HEK293 (cell line): ENCODE data around the gene ACTG1.

Source experiments
- CTCF ChIA-PET: fragments of 350-600 bp; formaldehyde crosslinking; extraction: SDS; loops from one replicate; lab custom pipeline; 2021; ENCODE audit warnings: antibody characterized with exemption; lab: Yijun Ruan, JAX
- POLR2A ChIA-PET: fragments of 300-600 bp; formaldehyde crosslinking; extraction: SDS; loops from one replicate; lab custom pipeline; 2020; ENCODE audit warnings: antibody characterized with exemption, inconsistent platforms; lab: Yijun Ruan, JAX
- H3K27ac ChIP-seq: fragments of 200-500 bp; sonication (Bioruptor generic); 2 replicates; pipeline ENCODE4 v1.5.1; 2014; ENCODE audit warnings: low read depth, low read length, control low read depth, inconsistent platforms; ENCODE audit errors: extremely low read depth
- H3K36me3 ChIP-seq, 2 experiments: fragments of 200-500 bp in 1 of 2; sonication (Bioruptor generic) in 1 of 2; 1 replicate in 1 of 2; 2 replicates in 1 of 2; pipeline ENCODE4 v1.5.1; 2014 to 2017; ENCODE audit warnings: inconsistent platforms in 2 of 2, low read length in 2 of 2; ENCODE audit not compliant: control insufficient read depth in 2 of 2, insufficient read depth in 1 of 2
- H3K4me1 ChIP-seq: fragments of 200-500 bp; sonication (Bioruptor generic); 2 replicates; pipeline ENCODE4 v1.5.1; 2014; ENCODE audit warnings: mild to moderate bottlenecking, low read length, inconsistent platforms; ENCODE audit not compliant: control insufficient read depth, insufficient read depth
- H3K4me3 ChIP-seq: 2 replicates; pipeline ENCODE4 v1.5.1; 2011; ENCODE audit warnings: low read depth, mild to moderate bottlenecking, control low read depth, low read length, moderate library complexity
- H3K9me3 ChIP-seq: fragments of 200-500 bp; sonication (Bioruptor generic); 2 replicates; pipeline ENCODE4 v1.5.1; 2014; ENCODE audit warnings: low read depth, low read length, inconsistent platforms; ENCODE audit not compliant: control insufficient read depth, insufficient read depth
- GLI4 ChIP-seq: fragments of 450-650 bp; formaldehyde crosslinking; IDR thresholded peaks from 2 replicates; pipeline ENCODE4 v1.5.1; 2016; ENCODE audit warnings: missing biosample characterization, missing genetic modification characterization
- GLIS1 ChIP-seq: fragments of 450-650 bp; formaldehyde crosslinking; IDR thresholded peaks from 2 replicates; pipeline ENCODE4 v1.5.1; 2016; ENCODE audit warnings: missing biosample characterization, missing genetic modification characterization
- GLIS2 ChIP-seq: fragments of 450-650 bp; formaldehyde crosslinking; IDR thresholded peaks from 2 replicates; pipeline ENCODE4 v1.5.1; 2016; ENCODE audit warnings: missing biosample characterization, missing genetic modification characterization
- HOXD13 ChIP-seq: sonication (generic); formaldehyde crosslinking; IDR thresholded peaks from 2 replicates; pipeline ENCODE4 v1.8.0; 2022; ENCODE audit warnings: missing genetic modification reagents, borderline replicate concordance
- KLF1 ChIP-seq: fragments of 450-650 bp; formaldehyde crosslinking; IDR thresholded peaks from 2 replicates; pipeline ENCODE4 v1.5.1; 2016; ENCODE audit warnings: missing biosample characterization, missing genetic modification characterization
- OVOL3 ChIP-seq: fragments of 450-650 bp; formaldehyde crosslinking; IDR thresholded peaks from 2 replicates; pipeline ENCODE4 v1.5.1; 2016; ENCODE audit warnings: missing biosample characterization, missing genetic modification characterization
- SCRT2 ChIP-seq: fragments of 450-650 bp; formaldehyde crosslinking; IDR thresholded peaks from 2 replicates; pipeline ENCODE4 v1.5.1; 2016; ENCODE audit warnings: missing biosample characterization, missing genetic modification characterization
- SP3 ChIP-seq: fragments of 450-650 bp; formaldehyde crosslinking; IDR thresholded peaks from 2 replicates; pipeline ENCODE4 v1.5.1; 2016; ENCODE audit warnings: missing biosample characterization, missing genetic modification characterization
- ZBTB17 ChIP-seq: fragments of 450-650 bp; formaldehyde crosslinking; IDR thresholded peaks from 2 replicates; pipeline ENCODE4 v1.5.1; 2016; ENCODE audit warnings: missing biosample characterization, missing genetic modification characterization
- ZBTB49 ChIP-seq: fragments of 450-650 bp; formaldehyde crosslinking; IDR thresholded peaks from 2 replicates; pipeline ENCODE4 v1.5.1; 2016; ENCODE audit warnings: missing biosample characterization, missing genetic modification characterization, low read depth
- ZBTB6 ChIP-seq: fragments of 450-650 bp; formaldehyde crosslinking; IDR thresholded peaks from 2 replicates; pipeline ENCODE4 v1.5.1; 2017; ENCODE audit warnings: missing biosample characterization, missing genetic modification characterization
- ZBTB8A ChIP-seq: fragments of 450-650 bp; formaldehyde crosslinking; IDR thresholded peaks from 2 replicates; pipeline ENCODE4 v1.5.1; 2016; ENCODE audit warnings: missing biosample characterization, missing genetic modification characterization
- ZFHX2 ChIP-seq: fragments of 450-650 bp; formaldehyde crosslinking; conservative IDR thresholded peaks from 2 replicates; pipeline ENCODE4 v1.5.1; 2016; ENCODE audit warnings: missing biosample characterization, missing genetic modification characterization
- ZIC2 ChIP-seq: fragments of 450-650 bp; formaldehyde crosslinking; IDR thresholded peaks from 2 replicates; pipeline ENCODE4 v1.5.1; 2016; ENCODE audit warnings: missing biosample characterization, missing genetic modification characterization
- ZNF157 ChIP-seq: fragments of 450-650 bp; formaldehyde crosslinking; IDR thresholded peaks from 2 replicates; pipeline ENCODE4 v1.5.1; 2016; ENCODE audit warnings: missing biosample characterization, missing genetic modification characterization
- ZNF214 ChIP-seq: fragments of 450-650 bp; formaldehyde crosslinking; IDR thresholded peaks from 2 replicates; pipeline ENCODE4 v1.5.1; 2017; ENCODE audit warnings: missing biosample characterization, mild to moderate bottlenecking, missing genetic modification characterization, borderline replicate concordance
- ZNF335 ChIP-seq: fragments of 450-650 bp; formaldehyde crosslinking; conservative IDR thresholded peaks from 2 replicates; pipeline ENCODE4 v1.5.1; 2016; ENCODE audit warnings: missing biosample characterization, missing genetic modification characterization
- ZNF561 ChIP-seq: fragments of 450-650 bp; IDR thresholded peaks from 2 replicates; pipeline ENCODE4 v1.5.1; 2018; ENCODE audit warnings: missing biosample characterization, missing genetic modification characterization, borderline replicate concordance
- ZNF660 ChIP-seq: fragments of 450-650 bp; IDR thresholded peaks from 2 replicates; pipeline ENCODE4 v1.5.1; 2018; ENCODE audit warnings: missing biosample characterization, mild to moderate bottlenecking, missing genetic modification characterization
- ZNF768 ChIP-seq: fragments of 450-650 bp; formaldehyde crosslinking; IDR thresholded peaks from 2 replicates; pipeline ENCODE4 v1.5.1; 2018; ENCODE audit warnings: missing biosample characterization, mild to moderate bottlenecking, missing genetic modification characterization
- ZSCAN16 ChIP-seq: fragments of 450-650 bp; formaldehyde crosslinking; IDR thresholded peaks from 2 replicates; pipeline ENCODE4 v1.5.1; 2016; ENCODE audit warnings: missing biosample characterization, missing genetic modification characterization
- TF ChIP-seq, protein P1 (sequence below): fragments of 450-650 bp; formaldehyde crosslinking; IDR thresholded peaks from 2 replicates; pipeline ENCODE4 v1.5.1; 2016; ENCODE audit warnings: missing biosample characterization, missing genetic modification characterization
- TF ChIP-seq, protein P2 (sequence below): fragments of 450-650 bp; formaldehyde crosslinking; IDR thresholded peaks from 2 replicates; pipeline ENCODE4 v1.5.1; 2016; ENCODE audit warnings: missing biosample characterization, missing genetic modification characterization
- TF ChIP-seq, protein P3 (sequence below): fragments of 450-650 bp; formaldehyde crosslinking; conservative IDR thresholded peaks from 2 replicates; pipeline ENCODE4 v1.5.1; 2016; ENCODE audit warnings: low read depth, missing biosample characterization, missing genetic modification characterization

ACTG1 gene

DNA sequence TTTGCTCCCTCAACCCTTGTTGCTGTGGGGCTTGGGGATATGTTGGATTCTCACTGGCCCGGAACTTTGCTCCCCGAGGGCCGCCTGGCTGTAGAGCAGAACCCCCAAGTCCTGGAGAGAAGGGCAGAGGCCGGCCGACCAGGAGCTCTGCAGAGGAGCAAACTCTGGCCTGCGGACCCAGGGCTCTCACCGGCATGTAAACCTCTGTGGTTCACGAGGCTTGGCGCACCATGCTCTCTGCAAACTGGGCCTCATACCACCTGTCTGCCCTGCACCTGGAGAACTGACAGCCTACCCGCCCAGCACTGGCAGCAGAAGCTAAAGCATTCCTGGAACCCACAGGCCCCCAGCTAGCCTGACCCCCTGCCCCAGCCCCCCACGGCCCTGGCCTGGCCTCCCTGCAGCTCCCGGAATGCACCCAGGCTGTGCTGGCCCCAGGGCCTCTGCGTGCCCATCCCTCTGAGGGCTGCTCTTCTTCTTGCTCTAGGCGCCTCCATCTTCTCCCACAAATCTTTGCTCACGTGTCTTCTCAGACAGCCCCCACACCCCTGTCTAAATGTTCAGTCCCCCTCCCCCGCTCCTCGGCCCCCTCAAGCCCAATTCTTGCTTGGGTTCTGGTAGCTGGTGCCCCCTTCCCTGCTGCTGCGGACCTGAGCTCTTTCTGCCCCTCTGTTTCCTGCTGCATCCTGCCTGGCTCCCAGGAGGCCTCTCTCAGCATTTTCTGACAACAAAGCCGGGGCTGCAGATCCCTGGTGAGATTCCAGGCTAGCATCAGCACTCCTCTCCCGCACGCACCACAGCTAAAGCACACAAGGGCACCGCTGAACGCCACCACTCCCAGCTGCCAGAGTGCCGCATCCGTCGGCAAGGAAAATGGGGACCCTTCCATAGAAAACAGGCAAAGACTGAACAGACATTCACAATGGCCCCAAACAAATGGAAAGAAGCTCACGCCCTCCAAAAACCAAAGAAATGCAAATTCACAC lies 23.3 kb downstream of the ACTG1 start (continued):
- TF ChIP-seq ZNF157 (tag by site-specific recombination) (no peak), ZIC2 (peak; percentile 59), ZBTB17 (peak; percentile 48; the same call in 1 of the 2 replicates), GLIS2 (tag by site-specific recombination) (0 out of 2 replicates have a peak, but pooled peaks have one; percentile 48), OVOL3 (no peak), ZNF214 (tag by site-specific recombination) (no peak), GLIS1 (tag by site-specific recombination) (peak; percentile 79)
- TF ChIP-seq, protein P1, sequence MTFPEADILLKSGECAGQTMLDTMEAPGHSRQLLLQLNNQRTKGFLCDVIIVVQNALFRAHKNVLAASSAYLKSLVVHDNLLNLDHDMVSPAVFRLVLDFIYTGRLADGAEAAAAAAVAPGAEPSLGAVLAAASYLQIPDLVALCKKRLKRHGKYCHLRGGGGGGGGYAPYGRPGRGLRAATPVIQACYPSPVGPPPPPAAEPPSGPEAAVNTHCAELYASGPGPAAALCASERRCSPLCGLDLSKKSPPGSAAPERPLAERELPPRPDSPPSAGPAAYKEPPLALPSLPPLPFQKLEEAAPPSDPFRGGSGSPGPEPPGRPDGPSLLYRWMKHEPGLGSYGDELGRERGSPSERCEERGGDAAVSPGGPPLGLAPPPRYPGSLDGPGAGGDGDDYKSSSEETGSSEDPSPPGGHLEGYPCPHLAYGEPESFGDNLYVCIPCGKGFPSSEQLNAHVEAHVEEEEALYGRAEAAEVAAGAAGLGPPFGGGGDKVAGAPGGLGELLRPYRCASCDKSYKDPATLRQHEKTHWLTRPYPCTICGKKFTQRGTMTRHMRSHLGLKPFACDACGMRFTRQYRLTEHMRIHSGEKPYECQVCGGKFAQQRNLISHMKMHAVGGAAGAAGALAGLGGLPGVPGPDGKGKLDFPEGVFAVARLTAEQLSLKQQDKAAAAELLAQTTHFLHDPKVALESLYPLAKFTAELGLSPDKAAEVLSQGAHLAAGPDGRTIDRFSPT (tag by site-specific recombination) = 0 out of 2 replicates have a peak, but pooled peaks have one; percentile 4

DNA sequence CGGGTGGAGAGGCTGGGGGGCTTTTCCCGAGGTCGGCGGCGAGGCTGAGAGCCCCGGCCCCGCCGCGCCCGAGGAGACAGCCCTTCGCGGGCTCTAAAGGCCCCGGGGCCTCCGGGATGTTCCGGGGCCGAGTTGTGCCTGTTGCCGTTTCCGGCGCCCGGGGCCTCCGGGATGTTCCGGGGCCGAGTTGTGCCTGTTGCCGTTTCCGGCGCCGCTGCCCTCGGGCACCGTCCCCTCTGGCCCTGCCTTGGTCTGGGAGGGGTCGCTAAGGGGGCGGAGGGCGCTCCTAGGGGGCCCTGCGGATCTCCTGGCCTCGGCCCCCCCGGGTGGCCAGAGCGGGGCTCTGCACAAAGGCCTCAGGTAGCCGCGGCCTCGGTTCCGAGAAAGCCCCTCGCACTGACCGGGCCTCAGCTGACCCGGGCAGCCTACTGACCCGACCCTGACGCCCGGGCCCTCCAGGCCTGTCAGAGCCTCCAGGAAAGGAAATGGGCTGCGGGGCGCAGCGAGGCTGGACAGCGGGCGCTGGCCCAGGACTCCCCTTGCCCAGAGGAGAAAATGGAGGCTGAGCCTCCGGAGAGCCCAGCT lies 24.2 kb downstream of the ACTG1 start:
- H3K4me1 ChIP-seq = peaks cover 11% of the 10 kb centered on the region
- TF ChIP-seq, protein P2, sequence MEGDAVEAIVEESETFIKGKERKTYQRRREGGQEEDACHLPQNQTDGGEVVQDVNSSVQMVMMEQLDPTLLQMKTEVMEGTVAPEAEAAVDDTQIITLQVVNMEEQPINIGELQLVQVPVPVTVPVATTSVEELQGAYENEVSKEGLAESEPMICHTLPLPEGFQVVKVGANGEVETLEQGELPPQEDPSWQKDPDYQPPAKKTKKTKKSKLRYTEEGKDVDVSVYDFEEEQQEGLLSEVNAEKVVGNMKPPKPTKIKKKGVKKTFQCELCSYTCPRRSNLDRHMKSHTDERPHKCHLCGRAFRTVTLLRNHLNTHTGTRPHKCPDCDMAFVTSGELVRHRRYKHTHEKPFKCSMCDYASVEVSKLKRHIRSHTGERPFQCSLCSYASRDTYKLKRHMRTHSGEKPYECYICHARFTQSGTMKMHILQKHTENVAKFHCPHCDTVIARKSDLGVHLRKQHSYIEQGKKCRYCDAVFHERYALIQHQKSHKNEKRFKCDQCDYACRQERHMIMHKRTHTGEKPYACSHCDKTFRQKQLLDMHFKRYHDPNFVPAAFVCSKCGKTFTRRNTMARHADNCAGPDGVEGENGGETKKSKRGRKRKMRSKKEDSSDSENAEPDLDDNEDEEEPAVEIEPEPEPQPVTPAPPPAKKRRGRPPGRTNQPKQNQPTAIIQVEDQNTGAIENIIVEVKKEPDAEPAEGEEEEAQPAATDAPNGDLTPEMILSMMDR (tag by site-specific recombination) = peak; percentile 8; the same call in 1 of the 2 replicates
- peak; percentile 81 for TF ChIP-seq ZNF335 (tag by site-specific recombination)
- TF ChIP-seq ZFHX2 (tag by site-specific recombination) = no peak
- TF ChIP-seq GLI4 (tag by site-specific recombination) = no peak
- TF ChIP-seq ZNF561 (tag by site-specific recombination) = 0 out of 2 replicates have a peak, but pooled peaks have one; percentile 3
- 0 out of 2 replicates have a peak, but pooled peaks have one; percentile 13 for TF ChIP-seq KLF1 (tag by site-specific recombination)
- TF ChIP-seq ZBTB49 = no peak
- TF ChIP-seq ZNF768 = no peak
- TF ChIP-seq ZBTB8A (tag by site-specific recombination) = peak; percentile 85
- no peak for TF ChIP-seq ZSCAN16 (tag by site-specific recombination)
- peak; percentile 6; the same call in 1 of the 2 replicates for TF ChIP-seq SP3 (tag by site-specific recombination)
- peak; percentile 88 for TF ChIP-seq SCRT2 (tag by site-specific recombination)
- TF ChIP-seq, protein P3, sequence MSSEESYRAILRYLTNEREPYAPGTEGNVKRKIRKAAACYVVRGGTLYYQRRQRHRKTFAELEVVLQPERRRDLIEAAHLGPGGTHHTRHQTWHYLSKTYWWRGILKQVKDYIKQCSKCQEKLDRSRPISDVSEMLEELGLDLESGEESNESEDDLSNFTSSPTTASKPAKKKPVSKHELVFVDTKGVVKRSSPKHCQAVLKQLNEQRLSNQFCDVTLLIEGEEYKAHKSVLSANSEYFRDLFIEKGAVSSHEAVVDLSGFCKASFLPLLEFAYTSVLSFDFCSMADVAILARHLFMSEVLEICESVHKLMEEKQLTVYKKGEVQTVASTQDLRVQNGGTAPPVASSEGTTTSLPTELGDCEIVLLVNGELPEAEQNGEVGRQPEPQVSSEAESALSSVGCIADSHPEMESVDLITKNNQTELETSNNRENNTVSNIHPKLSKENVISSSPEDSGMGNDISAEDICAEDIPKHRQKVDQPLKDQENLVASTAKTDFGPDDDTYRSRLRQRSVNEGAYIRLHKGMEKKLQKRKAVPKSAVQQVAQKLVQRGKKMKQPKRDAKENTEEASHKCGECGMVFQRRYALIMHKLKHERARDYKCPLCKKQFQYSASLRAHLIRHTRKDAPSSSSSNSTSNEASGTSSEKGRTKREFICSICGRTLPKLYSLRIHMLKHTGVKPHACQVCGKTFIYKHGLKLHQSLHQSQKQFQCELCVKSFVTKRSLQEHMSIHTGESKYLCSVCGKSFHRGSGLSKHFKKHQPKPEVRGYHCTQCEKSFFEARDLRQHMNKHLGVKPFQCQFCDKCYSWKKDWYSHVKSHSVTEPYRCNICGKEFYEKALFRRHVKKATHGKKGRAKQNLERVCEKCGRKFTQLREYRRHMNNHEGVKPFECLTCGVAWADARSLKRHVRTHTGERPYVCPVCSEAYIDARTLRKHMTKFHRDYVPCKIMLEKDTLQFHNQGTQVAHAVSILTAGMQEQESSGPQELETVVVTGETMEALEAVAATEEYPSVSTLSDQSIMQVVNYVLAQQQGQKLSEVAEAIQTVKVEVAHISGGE (tag by site-specific recombination) = 0 out of 2 replicates have a peak, but pooled peaks have one; percentile 21
- 0 out of 2 replicates have a peak, but pooled peaks have one; percentile 4 for TF ChIP-seq ZNF660
- TF ChIP-seq HOXD13 (CRISPR knock-in tag) = no peak
- TF ChIP-seq ZBTB6 = 0 out of 2 replicates have a peak, but pooled peaks have one; percentile 31

More for the DNA sequence above, 24.2 kb downstream of the ACTG1 start:
- H3K4me3 ChIP-seq = peak overlapping the region; percentile 52
- ChIA-PET CTCF (interaction anchor here (1.0 to 3.2 kb wide), 2 partner anchors 197 to 235 kb away, joined by 3 to 10 read pairs; no protein-coding TSS in a partner anchor), POLR2A (interaction anchor here (1.2 to 4.1 kb wide), 9 partner anchors 10 to 95 kb away, joined by 3 to 27 read pairs (median 6); partner anchors contain the start of genes ACTG1, BAHCC1 and FAAP100)
- H3K27ac ChIP-seq = peak overlapping the region; percentile 93
- no peaks in the 10 kb centered on the region for H3K36me3 ChIP-seq
- H3K9me3 ChIP-seq = no peaks in the 10 kb centered on the region
